ENCODE data around the gene SORCS1. TPM values are rescaled to one million over a fixed set of nuclear protein-coding genes. Genes with fewer than 3 reads are reported as not detected.

Gene SORCS1
- total and polyA plus RNA-seq, 12 donors, result 0.30 to 5.5 (median 1.3) TPM

DNA sequence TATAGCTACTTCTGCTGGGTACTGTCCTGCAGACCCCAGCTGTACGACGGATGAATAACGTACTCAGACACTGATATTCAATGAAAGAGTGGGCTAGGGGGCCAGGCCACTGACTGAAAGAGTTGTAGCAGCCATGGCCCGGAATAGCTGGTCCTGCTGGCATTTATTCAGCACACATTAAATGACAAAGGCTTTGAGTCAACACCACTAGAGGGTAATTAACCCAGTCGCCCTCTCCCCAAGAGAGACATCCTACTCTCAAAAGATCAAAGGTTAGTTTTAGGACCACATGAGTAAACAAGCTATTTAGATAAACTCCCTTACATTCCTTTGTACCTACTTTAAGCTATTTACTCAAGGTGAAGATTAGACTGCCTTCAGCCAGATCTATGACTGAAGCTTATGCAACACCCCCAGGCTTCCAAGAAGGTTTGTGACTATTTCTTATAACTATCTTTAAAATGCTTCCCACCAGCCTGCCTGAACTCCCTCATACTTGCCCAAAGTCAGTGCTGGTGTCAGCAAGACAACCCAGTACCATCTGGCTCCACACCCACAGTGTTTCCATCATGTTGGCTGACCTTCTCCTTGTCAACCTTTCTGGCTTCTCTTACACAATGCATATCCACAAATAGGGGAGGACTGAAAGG is 629.1 kb downstream of the SORCS1 start:
- Histone ChIP-seq H3K27me3 (no peaks in the 10 kb centered on the region), H3K9me3 (no peaks in the 10 kb centered on the region), H3K27ac (no peak overlapping the region), H3K36me3 (no peaks in the 10 kb centered on the region), H3K4me3 (no peak overlapping the region), H3K4me1 (no peaks in the 10 kb centered on the region)
- DNase-seq (no peak), ATAC-seq (no peak)
- intact Hi-C loops (cut with DNase I), result no loop called here
- TF ChIP-seq, protein P1, sequence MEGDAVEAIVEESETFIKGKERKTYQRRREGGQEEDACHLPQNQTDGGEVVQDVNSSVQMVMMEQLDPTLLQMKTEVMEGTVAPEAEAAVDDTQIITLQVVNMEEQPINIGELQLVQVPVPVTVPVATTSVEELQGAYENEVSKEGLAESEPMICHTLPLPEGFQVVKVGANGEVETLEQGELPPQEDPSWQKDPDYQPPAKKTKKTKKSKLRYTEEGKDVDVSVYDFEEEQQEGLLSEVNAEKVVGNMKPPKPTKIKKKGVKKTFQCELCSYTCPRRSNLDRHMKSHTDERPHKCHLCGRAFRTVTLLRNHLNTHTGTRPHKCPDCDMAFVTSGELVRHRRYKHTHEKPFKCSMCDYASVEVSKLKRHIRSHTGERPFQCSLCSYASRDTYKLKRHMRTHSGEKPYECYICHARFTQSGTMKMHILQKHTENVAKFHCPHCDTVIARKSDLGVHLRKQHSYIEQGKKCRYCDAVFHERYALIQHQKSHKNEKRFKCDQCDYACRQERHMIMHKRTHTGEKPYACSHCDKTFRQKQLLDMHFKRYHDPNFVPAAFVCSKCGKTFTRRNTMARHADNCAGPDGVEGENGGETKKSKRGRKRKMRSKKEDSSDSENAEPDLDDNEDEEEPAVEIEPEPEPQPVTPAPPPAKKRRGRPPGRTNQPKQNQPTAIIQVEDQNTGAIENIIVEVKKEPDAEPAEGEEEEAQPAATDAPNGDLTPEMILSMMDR (IDR thresholded peaks at IDR 0.05), result no peak
- 76 to 80% methylated on average over 5 of the region's 5 CpGs for WGBS, 2 donors

DNA sequence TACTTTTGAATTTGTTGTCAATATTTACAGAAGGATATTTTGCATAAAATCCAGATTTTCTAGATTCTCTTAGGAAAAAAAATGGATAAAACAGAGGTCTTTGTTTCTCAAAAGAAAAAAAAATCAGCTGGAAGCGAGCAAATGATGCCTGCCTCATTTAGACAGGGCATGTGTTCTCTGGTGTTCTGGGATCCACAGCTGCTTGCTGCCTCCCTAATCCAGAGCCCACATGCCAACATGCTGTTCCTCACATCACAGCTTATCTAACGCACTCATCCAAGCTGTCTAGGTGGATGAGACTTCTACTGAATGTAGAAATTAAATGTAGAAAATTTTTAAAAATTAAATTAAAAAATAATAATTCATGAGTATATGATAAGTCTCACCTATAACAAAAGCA is 630.1 kb downstream of the SORCS1 start:
- Histone ChIP-seq H3K27me3 (no peaks in the 10 kb centered on the region), H3K4me1 (no peaks in the 10 kb centered on the region), H3K9me3 (no peaks in the 10 kb centered on the region), H3K4me3 (no peak overlapping the region), H3K27ac (no peak overlapping the region), H3K36me3 (no peaks in the 10 kb centered on the region)
- DNase-seq (no peak), ATAC-seq (no peak)
- TF ChIP-seq, protein P1 (IDR thresholded peaks at IDR 0.05), result no peak
- intact Hi-C loops (cut with DNase I), result no loop called here
- 75 to 81% methylated on average over 2 of the region's 2 CpGs for WGBS, 2 donors

- TF ChIP-seq, protein P1 (IDR thresholded peaks at IDR 0.05), result no peak
- ATAC-seq, result no peak
- Histone ChIP-seq H3K4me1 (no peaks in the 10 kb centered on the region), H3K9me3 (no peaks in the 10 kb centered on the region), H3K4me3 (no peak overlapping the region), H3K36me3 (no peaks in the 10 kb centered on the region), H3K27ac (no peak overlapping the region), H3K27me3 (no peaks in the 10 kb centered on the region)
- intact Hi-C loops (cut with DNase I), result no loop called here
- DNase-seq, result no peak
- WGBS, 2 donors, result 91 to 92% methylated on average over 2 of the region's 2 CpGs
Observed at GRCh38 chr10:106528702-106529101, 635.8 kb downstream of the SORCS1 start.

- Histone ChIP-seq H3K4me1 (no peaks in the 10 kb centered on the region), H3K36me3 (no peaks in the 10 kb centered on the region), H3K4me3 (no peak overlapping the region), H3K9me3 (no peaks in the 10 kb centered on the region), H3K27ac (no peak overlapping the region), H3K27me3 (no peaks in the 10 kb centered on the region)
- DNase-seq (no peak), ATAC-seq (no peak)
- intact Hi-C loops (cut with DNase I), result no loop called here
- TF ChIP-seq, protein P1 (IDR thresholded peaks at IDR 0.05), result no peak
- whole genome bisulfite sequencing, 2 donors, result 87 to 93% methylated on average over 1 of the region's 1 CpG
Observed at GRCh38 chr10:106525835-106526234, 638.7 kb downstream of the SORCS1 start.
